ENCODE data around the gene LUZP2.

- TF ChIP-seq, protein P1, sequence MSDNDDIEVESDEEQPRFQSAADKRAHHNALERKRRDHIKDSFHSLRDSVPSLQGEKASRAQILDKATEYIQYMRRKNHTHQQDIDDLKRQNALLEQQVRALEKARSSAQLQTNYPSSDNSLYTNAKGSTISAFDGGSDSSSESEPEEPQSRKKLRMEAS (IDR thresholded peaks at IDR 0.05), result no peak
- TF ChIP-seq CTCF (IDR thresholded peaks at IDR 0.05; ENCODE audit: low read depth, low read length, missing input control) (no peak), RAD21 (IDR thresholded peaks at IDR 0.05) (no peak), RXRA (IDR thresholded peaks at IDR 0.05) (no peak), SP1 (IDR thresholded peaks at IDR 0.05) (no peak), JUND (IDR thresholded peaks at IDR 0.05) (no peak), TAF1 (conservative IDR thresholded peaks at IDR 0.05) (no peak), FOXA1 (IDR thresholded peaks at IDR 0.05) (no peak), HNF4G (IDR thresholded peaks at IDR 0.05) (no peak), YY1 (IDR thresholded peaks at IDR 0.05) (no peak), EGR1 (IDR thresholded peaks at IDR 0.05; ENCODE audit: low read depth in 2 of 2) (no peak)
- TF ChIP-seq, protein P2, sequence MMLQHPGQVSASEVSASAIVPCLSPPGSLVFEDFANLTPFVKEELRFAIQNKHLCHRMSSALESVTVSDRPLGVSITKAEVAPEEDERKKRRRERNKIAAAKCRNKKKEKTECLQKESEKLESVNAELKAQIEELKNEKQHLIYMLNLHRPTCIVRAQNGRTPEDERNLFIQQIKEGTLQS (IDR thresholded peaks at IDR 0.05), result no peak
Observed at GRCh38 chr11:25068451-25068850, 571.6 kb downstream of the LUZP2 start.

All from liver (tissue), 3 donors.